Colonic mucosa (tissue), 4 donors: ENCODE data around the gene AEBP1. TPM values are rescaled to one million over a fixed set of nuclear protein-coding genes. Genes with fewer than 3 reads are reported as not detected.

Experiments used
- DNase-seq: peaks from one replicate; pipeline ENCODE4 v3.0.0-alpha.2; 2020
- H3K27ac ChIP-seq: fragments of 200-600 bp; one replicate; pipeline ENCODE4 v1.8.0; 2021
- H3K27me3 ChIP-seq: fragments of 200-600 bp; one replicate; pipeline ENCODE4 v1.8.0; 2021
- H3K36me3 ChIP-seq: fragments of 200-600 bp; one replicate; pipeline ENCODE4 v1.8.0; 2021
- H3K4me1 ChIP-seq: fragments of 200-600 bp; one replicate; pipeline ENCODE4 v1.8.0; 2021; ENCODE audit warnings: mild to moderate bottlenecking
- H3K4me3 ChIP-seq: fragments of 200-600 bp; one replicate; pipeline ENCODE4 v1.8.0; 2021
- H3K9ac ChIP-seq, 2 donors: one replicate each; pipeline ENCODE4 v1.7.0; 2013; ENCODE audit warnings: control low read depth in 2 of 2, low read depth in 2 of 2, low read length in 2 of 2
- H3K9me3 ChIP-seq: fragments of 200-600 bp; one replicate; pipeline ENCODE4 v1.8.0; 2021
- CTCF ChIP-seq: fragments of 200-600 bp; IDR thresholded peaks from one replicate; pipeline ENCODE4 v1.8.0; 2022; ENCODE audit warnings: antibody characterized with exemption, mild to moderate bottlenecking
- intact Hi-C: fragments of 100-400 bp; cut with DNase I; formaldehyde crosslinking; loops from one replicate; pipeline ENCODE4 v1.14.1; 2022
- total RNA-seq, 2 donors: library from RNA; stranded (reverse); fragmentation: NEBNext Ultra II Directional in 1 of 2; extraction: Animal tissue kit (Norgen Biotek cat#: 25700) in 1 of 2; gene quantifications; one replicate each; pipeline ENCODE4 v1.2.1, GENCODE V29; 2021
- donor health status: healthy.
- donor health status: DM: no; HTN: no; CAD: no.
- donor health status: DM: no; HTN: no; CAD: no.

AEBP1 gene
- total RNA-seq, 2 donors from 2014 or later, result 21.4 to 30.4 TPM

- H3K9me3 ChIP-seq, result no peaks in the 10 kb centered on the region
- no peak overlapping the region for H3K9ac ChIP-seq
- TF ChIP-seq CTCF, result no peak
- no peak for DNase-seq
- H3K27me3 ChIP-seq, result peaks cover 11% of the 10 kb centered on the region
- H3K4me3 ChIP-seq, result no peak overlapping the region
- no peaks in the 10 kb centered on the region for H3K36me3 ChIP-seq
- H3K4me1 ChIP-seq, result no peaks in the 10 kb centered on the region
- intact Hi-C loops, result no loop called here
- no peak overlapping the region for H3K27ac ChIP-seq
Observed at GRCh38 chr7:44101966-44102845, 1.9 kb upstream of the AEBP1 start.

GRCh38 chr7:44102846-44103565, 1.1 kb upstream of the AEBP1 start:
- H3K27me3 ChIP-seq, result peaks cover 11% of the 10 kb centered on the region
- no peaks in the 10 kb centered on the region for H3K9me3 ChIP-seq
- H3K9ac ChIP-seq, result peak overlapping the region in 1 of 2 donors; percentile 6
- intact Hi-C loops, result no loop called here
- peak overlapping the region; percentile 40 for H3K27ac ChIP-seq
- H3K36me3 ChIP-seq, result no peaks in the 10 kb centered on the region
- no peaks in the 10 kb centered on the region for H3K4me1 ChIP-seq
- no peak overlapping the region for H3K4me3 ChIP-seq
- no peak for TF ChIP-seq CTCF
- no peak for DNase-seq

GRCh38 chr7:44103566-44103922, 601 bp upstream of the AEBP1 start:
- TF ChIP-seq CTCF, result no peak
- H3K27me3 ChIP-seq, result peaks cover 11% of the 10 kb centered on the region
- no peaks in the 10 kb centered on the region for H3K9me3 ChIP-seq
- H3K36me3 ChIP-seq, result no peaks in the 10 kb centered on the region
- no peaks in the 10 kb centered on the region for H3K4me1 ChIP-seq
- H3K27ac ChIP-seq, result peak overlapping the region; percentile 40
- no peak overlapping the region for H3K4me3 ChIP-seq
- DNase-seq, result no peak
- peak overlapping the region in 1 of 2 donors; percentile 6 for H3K9ac ChIP-seq
- intact Hi-C loops, result no loop called here

- H3K36me3 ChIP-seq, result no peaks in the 10 kb centered on the region
- H3K9me3 ChIP-seq, result no peaks in the 10 kb centered on the region
- peak overlapping the region; percentile 61 for H3K27ac ChIP-seq
- peak overlapping the region; percentile 38 for H3K4me3 ChIP-seq
- DNase-seq, result no peak
- peak overlapping the region; percentile 59 to 63 for H3K9ac ChIP-seq
- no peaks in the 10 kb centered on the region for H3K4me1 ChIP-seq
- intact Hi-C loops, result no loop called here
- peaks cover 11% of the 10 kb centered on the region for H3K27me3 ChIP-seq
- TF ChIP-seq CTCF, result no peak
Observed at GRCh38 chr7:44104860-44105771, 971 bp downstream of the AEBP1 start.

- Histone ChIP-seq H3K4me3 (peak overlapping the region; percentile 38), H3K4me1 (no peaks in the 10 kb centered on the region), H3K9me3 (no peaks in the 10 kb centered on the region), H3K27ac (peak overlapping the region; percentile 7), H3K36me3 (no peaks in the 10 kb centered on the region), H3K27me3 (peaks cover 11% of the 10 kb centered on the region), H3K9ac (peak overlapping the region; percentile 23 to 50)
- no peak for DNase-seq
- TF ChIP-seq CTCF, result no peak
- intact Hi-C loops, result no loop called here
Observed at GRCh38 chr7:44105832-44106231, 1.7 kb downstream of the AEBP1 start.
